NCI-H1105 treated with DMSO at 0.1 percent for 48 hours (cell line): Measurements from ENCODE around the gene PLA2G4D.

ENCODE experiments used
- DNase-seq: peaks from one replicate; lab custom pipeline; 2025; lab: John Stamatoyannopoulos, UW

Gene PLA2G4D

GRCh38 chr15:42050484-42051255, 43.7 kb downstream of the PLA2G4D start:
- DNase-seq = no peak

DNA sequence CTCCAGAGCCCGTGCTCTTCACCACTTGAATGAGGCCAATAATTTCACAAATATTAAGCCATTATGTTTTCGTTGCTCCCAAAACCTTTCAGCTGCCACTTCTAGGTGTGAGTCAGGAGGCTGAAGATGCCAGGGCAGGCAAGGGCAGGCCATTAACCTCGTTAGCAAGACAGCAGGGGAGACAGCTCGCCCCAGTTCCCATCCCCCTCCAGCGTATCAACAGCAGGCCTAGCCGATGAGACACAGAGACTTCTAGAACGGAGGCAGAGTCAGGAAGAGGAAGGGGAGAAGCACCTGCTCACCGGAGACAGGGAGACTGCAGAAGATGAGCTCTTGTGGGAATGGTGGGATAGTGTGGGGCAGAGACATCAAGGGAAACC, 45.6 kb downstream of the PLA2G4D start:
- DNase-seq = no peak

GRCh38 chr15:42048080-42048820, 46.1 kb downstream of the PLA2G4D start:
- DNase-seq = no peak

- DNase-seq = no peak
These were observed 47.8 kb downstream of the PLA2G4D start for GRCh38 chr15:42046597-42046996.

GRCh38 chr15:42045211-42045615, 49.1 kb downstream of the PLA2G4D start:
- DNase-seq = no peak

DNA sequence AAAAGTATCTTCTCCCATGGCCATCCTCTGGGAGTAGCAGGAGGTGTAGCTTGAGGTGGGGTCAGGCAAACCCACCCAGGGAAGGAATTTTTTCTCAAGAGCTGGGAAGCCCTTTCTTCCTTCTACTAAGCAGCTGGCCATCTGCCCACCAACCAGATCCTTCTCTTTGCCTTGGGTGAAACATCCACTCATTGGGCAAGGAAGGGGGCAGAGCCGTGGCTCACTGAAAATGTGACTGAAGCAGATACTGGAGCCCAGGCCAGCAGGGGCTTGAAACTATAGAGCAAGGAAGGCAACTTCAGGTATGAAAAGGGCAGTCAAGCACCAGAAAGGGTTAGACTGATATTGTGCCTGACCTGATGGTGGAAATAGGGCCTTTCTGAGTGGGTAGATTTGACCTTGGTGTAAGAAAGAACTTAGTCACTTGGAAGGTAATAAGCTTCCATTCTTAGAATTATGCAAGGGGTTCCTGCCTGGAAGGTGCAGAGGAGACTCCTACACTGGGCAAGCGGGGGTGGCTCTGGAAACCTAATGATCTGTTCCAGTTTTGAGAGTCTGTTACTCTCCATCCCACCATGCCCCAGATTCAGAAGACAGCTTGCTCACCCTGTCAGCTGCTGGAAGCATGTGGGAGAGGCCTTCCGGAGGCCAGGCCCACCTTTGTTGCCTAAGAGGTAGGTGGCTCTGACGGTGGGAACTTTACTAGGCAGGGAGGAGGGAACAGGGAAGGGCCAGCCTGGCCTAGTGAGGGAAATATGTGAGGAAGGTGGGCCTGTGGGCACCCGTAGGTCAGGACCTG, 51.6 kb downstream of the PLA2G4D start:
- no peak for DNase-seq

GRCh38 chr15:42038401-42038800, 56.0 kb downstream of the PLA2G4D start:
- no peak for DNase-seq

GRCh38 chr15:42037656-42038055, 56.7 kb downstream of the PLA2G4D start:
- peak; percentile 55 for DNase-seq

GRCh38 chr15:42036966-42037365, 57.4 kb downstream of the PLA2G4D start:
- DNase-seq = no peak

DNA sequence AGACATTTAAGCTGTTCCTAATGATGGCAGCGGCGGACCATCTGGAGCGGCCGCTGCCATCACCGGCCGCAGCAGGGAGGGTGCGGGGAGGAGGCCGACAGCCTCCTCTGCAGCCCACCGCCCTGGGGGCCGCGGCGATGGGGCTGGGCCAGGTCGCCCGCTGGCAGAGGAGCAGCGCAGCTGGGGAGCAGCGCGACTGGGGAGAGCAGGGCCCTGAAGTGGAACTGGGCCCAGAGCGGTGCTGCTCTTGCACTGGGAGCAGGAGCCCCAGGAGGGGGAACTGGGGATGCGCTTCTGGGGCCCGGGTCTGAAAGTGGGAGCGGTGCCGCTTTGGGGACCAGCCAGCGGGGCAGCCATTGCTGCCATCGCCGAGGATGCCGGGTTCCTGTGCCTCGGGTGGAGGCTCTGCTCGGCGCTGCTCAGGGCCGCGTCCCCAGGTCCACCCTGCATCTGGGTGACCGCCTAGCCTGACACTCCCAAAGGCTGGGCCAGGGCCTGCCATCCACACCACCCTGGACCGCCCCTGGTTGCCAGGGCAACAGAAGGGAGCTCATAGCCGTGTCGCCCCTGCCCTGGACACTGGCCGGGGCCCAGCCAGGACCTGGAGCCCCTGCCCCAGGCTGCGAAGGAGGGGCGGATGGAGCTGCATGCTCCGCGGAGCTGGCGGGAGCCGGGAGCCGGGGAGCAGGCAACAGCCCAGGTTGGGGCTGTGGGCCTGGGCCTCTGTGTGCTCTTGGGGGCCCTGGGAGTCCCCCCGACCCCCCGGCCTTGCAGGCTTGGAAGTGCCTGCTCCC, 58.1 kb downstream of the PLA2G4D start:
- DNase-seq = no peak

DNA sequence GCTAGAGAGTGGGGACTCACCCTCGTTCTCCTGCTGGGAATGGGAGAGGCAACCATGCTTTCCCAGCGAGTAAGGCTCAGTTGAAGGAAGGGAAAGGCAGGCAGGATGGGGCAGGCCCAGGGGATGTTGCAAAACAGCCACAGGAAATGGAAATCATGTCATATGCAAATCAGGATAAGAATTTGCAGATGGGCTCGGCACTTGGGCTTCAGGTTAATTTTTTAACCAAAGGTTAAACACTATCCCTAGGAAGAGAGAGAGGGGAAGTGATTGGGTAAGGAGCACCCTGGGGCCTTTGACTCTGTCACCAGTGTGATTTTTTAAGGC, 59.0 kb downstream of the PLA2G4D start:
- no peak for DNase-seq

DNA sequence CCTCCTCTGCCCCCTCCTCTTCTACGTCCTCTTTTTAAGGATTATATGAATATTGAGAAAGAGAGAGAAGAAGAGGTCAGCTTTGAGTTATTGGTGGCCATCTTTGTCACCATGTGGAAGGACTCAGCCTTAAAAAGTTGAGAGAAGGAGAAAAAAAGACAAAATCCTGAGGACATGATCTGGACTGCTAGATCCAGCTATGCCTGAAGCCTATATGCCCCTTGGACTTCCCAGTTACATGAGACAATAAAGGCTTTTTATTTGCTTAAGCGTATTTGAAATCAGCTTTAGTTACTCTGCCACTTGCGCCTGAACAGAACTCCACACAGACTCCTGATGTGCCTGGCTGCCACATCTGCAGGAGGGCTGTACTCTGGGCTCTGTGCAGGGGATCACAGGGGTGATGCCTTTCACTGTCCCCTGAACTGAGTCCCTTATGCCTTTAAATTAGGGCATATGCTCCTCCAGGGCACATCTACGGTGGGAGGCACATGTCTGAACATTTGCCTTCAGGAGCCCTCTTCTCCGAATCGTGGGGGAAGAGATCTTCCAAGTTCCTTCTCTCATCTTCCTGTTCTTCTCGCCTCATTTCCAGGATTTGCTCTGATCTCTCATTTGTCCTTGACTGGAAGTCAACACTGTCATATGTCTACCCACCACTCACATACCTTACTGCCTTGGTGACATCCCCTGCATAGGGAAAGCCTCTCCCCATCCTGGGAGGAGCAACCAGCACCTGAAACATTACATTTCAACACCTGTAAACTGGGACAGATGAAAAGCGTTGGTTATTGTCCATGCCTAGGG, 59.5 kb downstream of the PLA2G4D start:
- no peak for DNase-seq

DNA sequence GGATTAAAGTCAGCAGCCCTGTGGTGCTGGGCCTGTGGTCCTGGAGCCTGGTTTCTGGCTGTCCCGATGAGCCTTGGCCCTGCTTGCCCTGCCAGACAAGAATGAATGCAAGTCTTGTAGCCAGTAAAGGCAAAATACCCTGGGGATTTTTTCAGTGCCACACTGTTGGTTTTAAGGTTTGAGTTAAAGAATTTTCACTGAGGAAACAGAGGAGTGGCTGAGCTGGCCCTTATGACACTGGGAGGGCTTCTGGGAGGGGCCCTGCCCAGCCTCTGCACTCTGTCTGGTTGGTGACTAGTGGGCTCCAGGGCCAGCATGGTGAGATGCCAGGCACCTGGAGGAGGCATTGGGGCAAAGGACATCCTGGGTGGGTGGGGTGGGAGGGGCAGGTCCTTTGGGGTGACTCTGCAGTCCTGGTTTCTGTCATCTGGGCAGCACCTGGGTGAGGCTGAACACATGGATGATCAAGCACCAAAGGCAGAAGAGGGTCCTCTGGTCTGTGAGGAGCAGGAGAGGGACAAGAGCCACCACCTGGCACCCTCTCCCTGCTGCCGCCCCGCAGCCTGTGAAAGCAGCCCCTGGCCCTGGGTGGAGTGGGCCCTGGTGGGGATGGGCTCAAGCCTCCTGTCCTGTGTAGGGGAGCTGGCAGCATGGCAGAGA, 61.0 kb downstream of the PLA2G4D start:
- no peak for DNase-seq

DNA sequence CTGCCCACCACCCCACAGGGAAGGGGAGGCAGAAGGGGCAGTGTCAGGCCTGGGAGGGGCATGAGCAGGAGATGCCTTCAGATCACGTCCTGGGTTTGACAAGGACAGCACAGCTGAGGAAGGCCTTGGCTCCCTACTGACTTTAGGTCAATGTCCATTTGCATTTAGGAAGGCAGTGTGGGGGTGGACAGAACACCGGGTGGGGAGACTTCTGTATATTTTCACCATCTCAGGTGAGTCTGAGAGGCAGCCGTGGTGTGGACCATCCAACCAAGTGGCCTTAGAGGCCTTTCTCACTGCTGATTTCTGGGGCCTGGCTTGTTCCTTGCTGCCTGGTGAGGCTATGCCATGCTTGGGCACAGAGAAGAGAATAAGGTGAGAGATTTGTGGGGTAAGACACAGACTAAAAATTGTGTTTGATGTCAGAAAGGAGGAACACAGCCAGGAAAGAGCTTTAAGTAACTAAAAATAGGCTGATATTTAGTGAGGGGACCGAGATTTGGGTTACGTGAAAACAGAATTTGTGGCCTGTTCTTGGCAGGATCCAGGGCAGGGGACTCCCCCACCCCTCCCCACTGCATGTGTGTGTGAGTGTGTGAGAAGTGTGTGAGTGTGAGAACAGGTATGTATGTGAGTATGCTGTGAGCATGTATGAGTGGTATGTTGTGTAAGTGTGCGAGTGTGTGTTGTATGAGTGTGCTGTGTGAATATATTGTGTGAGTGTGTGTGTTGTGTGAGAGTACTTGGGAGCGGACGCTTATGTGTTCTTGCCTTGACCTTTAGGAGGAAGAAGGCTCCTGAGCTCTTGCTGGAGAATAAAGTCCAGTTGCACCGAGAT, 61.8 kb downstream of the PLA2G4D start:
- no peak for DNase-seq

DNA sequence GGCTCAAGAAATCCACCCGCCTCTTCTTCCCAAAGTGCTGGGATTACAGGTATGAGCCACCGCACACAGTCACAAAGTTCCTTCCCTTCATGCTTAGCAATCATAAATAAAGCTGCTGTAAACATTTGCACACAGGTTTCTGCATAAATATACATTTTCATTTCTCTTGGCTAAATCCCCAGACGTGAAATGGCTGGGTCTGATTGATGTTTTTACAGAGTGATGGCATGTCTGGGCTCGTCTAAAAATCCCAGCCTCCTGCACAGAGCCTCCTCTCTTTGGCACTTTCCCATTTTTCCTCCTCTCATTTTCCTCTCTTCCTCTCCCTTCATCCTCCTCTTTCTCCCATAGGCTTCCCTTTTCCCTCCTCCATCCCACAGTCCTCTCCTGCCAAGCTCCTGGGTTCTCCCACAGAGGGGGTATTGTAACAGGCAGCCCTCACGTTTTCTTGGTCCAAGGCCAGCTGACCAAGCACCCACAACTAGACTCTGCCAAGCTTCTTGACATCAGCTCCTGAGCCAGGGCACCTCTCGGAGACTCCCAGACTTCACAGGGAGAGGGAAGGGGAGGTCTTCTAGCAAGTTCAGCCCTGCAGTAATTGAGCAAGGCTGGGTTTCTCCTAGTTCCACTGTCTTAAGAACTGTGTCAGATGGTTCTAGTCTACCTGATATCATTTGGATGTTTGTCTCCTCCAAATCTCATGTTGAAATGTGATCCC, 63.0 kb downstream of the PLA2G4D start:
- no peak for DNase-seq

GRCh38 chr15:42027521-42027920, 66.8 kb downstream of the PLA2G4D start:
- no peak for DNase-seq

GRCh38 chr15:42024303-42024702, 70.1 kb downstream of the PLA2G4D start:
- no peak for DNase-seq

DNA sequence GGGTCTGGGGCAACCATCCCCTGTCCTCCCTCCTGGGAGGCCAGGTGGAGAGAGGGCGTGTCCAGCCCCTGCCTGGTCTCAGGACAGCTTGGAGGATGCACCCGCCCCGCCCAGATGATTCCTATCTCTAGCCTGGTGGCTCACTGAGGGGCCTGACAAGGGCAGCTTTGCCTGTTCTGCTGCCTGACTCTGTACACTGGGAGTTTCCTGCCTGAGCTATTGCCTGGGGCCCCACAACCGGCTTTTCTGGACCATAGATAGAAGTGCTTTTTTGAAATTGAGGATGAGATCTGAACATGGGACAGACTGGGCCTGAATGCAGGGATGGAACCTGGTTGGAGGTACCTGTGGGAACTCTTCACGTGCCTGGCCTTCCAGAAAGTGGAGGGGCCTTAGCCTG, 72.8 kb downstream of the PLA2G4D start:
- DNase-seq = no peak

- no peak for DNase-seq
These were observed 73.6 kb downstream of the PLA2G4D start, which contains the start of gene PLA2G4E for GRCh38 chr15:42020713-42021273. Gene PLA2G4E (minus strand): TSS chr15:42021042. CDS start chr15:42021030, 12 bp downstream.
